Testis (tissue), 3 donors: ENCODE results near the gene DNASE1L3. TPM values are rescaled to one million over a fixed set of nuclear protein-coding genes. Genes with fewer than 3 reads are reported as not detected.
A peak's percentile ranks its signal among the peaks of the same experiment; 100 is the strongest.

Source experiments
- DNase-seq: peaks from one replicate; pipeline ENCODE4 v3.0.0-alpha.2; 2019
- H3K27ac ChIP-seq, 2 donors: fragments of 200-600 bp; sonication (generic); one replicate each; pipeline ENCODE4 v1.5.1; 2019
- H3K27me3 ChIP-seq: fragments of 200-600 bp; sonication (generic); one replicate; pipeline ENCODE4 v1.5.1; 2019
- H3K36me3 ChIP-seq: fragments of 200-600 bp; sonication (generic); one replicate; pipeline ENCODE4 v1.5.1; 2017; ENCODE audit warnings: low read depth; ENCODE audit errors: missing control alignments
- H3K4me1 ChIP-seq: fragments of 200-600 bp; sonication (generic); one replicate; pipeline ENCODE4 v1.5.1; 2019
- H3K4me3 ChIP-seq, 2 donors: fragments of 200-600 bp; sonication (generic); one replicate each; pipeline ENCODE4 v1.5.1; 2017 to 2019
- H3K9me3 ChIP-seq: fragments of 200-600 bp; sonication (generic); one replicate; pipeline ENCODE4 v1.5.1; 2017
- POLR2A ChIP-seq: fragments of 450-650 bp; IDR thresholded peaks from one replicate; pipeline ENCODE4 v1.6.1; 2017; ENCODE audit warnings: antibody characterized with exemption, mild to moderate bottlenecking, moderate library complexity
- WGBS, 2 donors: methylation state at CpG; one replicate each; pipeline ENCODE4 v1.1.5; 2018; 5-methylcytosine and 5-hydroxymethylcytosine counted together
- intact Hi-C: fragments of 100-400 bp; cut with DNase I; formaldehyde crosslinking; loops from one replicate; pipeline ENCODE4 v1.15.1; 2023; ENCODE audit warnings: low total_unique reads
- polyA plus RNA-seq: library from polyadenylated mRNA; stranded (reverse); fragments of 350-450 nt; fragmentation: Illumina TruSeq; extraction: RNeasy Lipid Tissue Mini Kit (QIAGEN cat#74804); gene quantifications from one replicate; pipeline ENCODE4 v1.2.3, GENCODE V29; 2014; ENCODE audit warnings: low read depth, low replicate concordance; ENCODE audit not compliant: insufficient read depth
- total RNA-seq, 2 donors: library from RNA; depleted of rRNA; stranded (reverse); fragments of >200 nt; gene quantifications; one replicate each; pipeline ENCODE4 v1.2.3, GENCODE V29; 2016
- TF ChIP-seq, protein P1 (sequence below), 3 experiments: fragments of 450-650 bp in 2 of 3; fragments of 200-600 bp in 1 of 3; sonication (generic) in 1 of 3; IDR thresholded peaks; one replicate each; pipeline ENCODE4 v1.5.1; 2016 to 2019; ENCODE audit warnings: antibody characterized with exemption in 3 of 3, mild to moderate bottlenecking in 2 of 3, moderate library complexity in 1 of 3

The DNASE1L3 gene
- total and polyA plus RNA-seq, 3 donors from 2014 or later = 1.2 to 8.2 (median 3.8) TPM

DNA sequence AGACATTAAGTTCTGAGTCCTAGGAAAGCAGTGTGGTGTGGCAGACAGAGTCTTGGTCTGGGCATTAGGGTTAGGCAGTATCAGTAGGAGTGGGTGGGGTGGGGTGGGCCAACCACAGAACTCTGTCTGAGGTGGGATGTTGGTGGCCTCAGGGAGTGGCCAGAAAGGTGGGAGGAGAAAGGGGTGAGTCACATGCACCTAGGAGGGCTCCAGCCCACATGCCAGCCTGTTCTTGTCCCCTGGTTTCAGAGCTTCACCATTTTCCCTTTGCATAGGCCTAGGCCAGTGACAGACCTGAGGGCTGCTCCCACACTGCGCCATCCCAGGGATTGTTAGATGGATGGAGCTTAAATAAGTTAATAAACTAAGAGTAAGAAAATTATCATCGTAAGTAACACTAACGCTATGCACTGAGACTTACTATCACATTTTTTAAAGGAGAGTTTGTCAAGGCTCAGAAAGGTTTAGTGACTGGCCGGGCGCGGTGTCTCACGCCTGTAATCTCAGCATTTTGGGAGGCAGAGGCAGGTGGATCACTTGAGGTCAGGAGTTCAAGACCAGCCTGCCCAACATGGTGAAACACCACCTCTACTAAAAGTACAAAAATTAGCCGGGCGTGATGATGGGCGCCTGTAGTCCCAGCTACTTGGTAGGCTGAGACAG is 33.8 kb downstream of the DNASE1L3 start:
- no peak for DNase-seq
- WGBS, 2 donors = 74 to 78% methylated on average over 10 of the region's 10 CpGs
- Histone ChIP-seq H3K27ac (no peak overlapping the region), H3K9me3 (no peaks in the 10 kb centered on the region), H3K4me1 (peaks cover 42% of the 10 kb centered on the region), H3K36me3 (no peaks in the 10 kb centered on the region), H3K4me3 (peak overlapping the region in 1 of 2 donors; percentile 34), H3K27me3 (no peaks in the 10 kb centered on the region)
- no peak for TF ChIP-seq POLR2A
- TF ChIP-seq, protein P1, sequence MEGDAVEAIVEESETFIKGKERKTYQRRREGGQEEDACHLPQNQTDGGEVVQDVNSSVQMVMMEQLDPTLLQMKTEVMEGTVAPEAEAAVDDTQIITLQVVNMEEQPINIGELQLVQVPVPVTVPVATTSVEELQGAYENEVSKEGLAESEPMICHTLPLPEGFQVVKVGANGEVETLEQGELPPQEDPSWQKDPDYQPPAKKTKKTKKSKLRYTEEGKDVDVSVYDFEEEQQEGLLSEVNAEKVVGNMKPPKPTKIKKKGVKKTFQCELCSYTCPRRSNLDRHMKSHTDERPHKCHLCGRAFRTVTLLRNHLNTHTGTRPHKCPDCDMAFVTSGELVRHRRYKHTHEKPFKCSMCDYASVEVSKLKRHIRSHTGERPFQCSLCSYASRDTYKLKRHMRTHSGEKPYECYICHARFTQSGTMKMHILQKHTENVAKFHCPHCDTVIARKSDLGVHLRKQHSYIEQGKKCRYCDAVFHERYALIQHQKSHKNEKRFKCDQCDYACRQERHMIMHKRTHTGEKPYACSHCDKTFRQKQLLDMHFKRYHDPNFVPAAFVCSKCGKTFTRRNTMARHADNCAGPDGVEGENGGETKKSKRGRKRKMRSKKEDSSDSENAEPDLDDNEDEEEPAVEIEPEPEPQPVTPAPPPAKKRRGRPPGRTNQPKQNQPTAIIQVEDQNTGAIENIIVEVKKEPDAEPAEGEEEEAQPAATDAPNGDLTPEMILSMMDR (IDR thresholded peaks at IDR 0.05) = no peak
- intact Hi-C loops = no loop called here

DNA sequence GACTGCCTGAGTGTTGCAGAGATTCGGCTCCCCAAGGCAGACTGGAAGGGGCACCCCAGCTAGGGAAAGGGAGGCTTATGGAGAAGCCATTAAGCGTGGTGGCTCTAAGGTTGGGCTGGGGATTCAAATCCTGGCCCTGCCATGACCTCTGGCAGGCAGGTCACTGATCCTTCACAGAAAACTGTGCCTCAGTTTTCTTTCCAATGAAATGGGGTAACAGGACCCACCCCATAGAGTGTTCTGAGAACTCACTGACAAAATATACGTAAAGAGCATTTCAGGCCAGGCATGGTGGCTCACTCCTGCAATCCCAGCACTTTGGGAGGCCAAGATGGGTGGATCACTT is 34.6 kb downstream of the DNASE1L3 start:
- Histone ChIP-seq H3K4me3 (no peak overlapping the region), H3K36me3 (no peaks in the 10 kb centered on the region), H3K27ac (peak overlapping the region; percentile 57), H3K4me1 (peaks cover 42% of the 10 kb centered on the region), H3K9me3 (no peaks in the 10 kb centered on the region), H3K27me3 (no peaks in the 10 kb centered on the region)
- TF ChIP-seq, protein P1 (IDR thresholded peaks at IDR 0.05) = no peak
- no peak for TF ChIP-seq POLR2A
- intact Hi-C loops = no loop called here
- DNase-seq = no peak
- 94% methylated on average over 3 of the region's 3 CpGs; no CpG with 5 or more reads in 1 of the 2 donors for WGBS, 2 donors

DNA sequence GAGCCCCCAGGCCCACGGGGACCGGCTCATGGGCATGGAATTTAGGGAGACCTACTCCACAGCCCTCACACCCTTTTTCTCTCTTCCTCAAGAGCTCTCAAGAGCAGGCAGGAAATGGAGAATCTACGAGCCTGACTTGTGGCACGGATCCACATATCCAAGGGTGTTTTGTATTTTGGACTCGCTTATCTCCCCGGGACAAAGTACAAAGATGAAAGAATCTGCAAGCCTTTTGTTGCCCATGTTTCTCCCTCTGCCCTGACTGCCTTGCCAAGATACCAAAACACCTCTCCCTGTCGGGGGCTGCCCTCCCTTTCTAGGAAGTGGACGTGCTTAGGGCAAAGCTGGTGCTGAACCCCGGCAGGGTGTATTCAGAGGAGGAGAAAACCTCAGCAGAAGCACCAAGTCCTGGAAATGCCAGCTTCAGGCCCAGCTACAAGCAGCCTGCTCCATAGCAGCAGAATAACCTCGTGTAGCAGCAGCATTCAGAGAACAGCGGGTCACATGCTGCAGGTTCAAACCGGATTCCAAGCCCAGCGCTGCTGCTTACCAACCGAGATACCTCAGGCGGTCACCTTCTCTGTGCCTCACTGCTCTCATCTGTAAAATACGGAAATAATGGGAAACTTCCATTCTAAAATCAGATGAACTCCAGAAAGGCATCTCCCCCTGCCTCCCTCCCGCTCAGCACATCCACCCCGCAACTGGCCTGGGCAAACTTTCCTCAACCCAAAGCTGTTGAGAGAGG is 35.2 kb downstream of the DNASE1L3 start:
- TF ChIP-seq, protein P1 (IDR thresholded peaks at IDR 0.05) = no peak
- no peak for TF ChIP-seq POLR2A
- H3K27ac ChIP-seq = peak overlapping the region; percentile 57
- H3K36me3 ChIP-seq = no peaks in the 10 kb centered on the region
- H3K4me3 ChIP-seq = no peak overlapping the region
- intact Hi-C loops = no loop called here
- peak; percentile 69 for DNase-seq
- 40 to 48% methylated on average over 17 to 18 of the region's 18 CpGs for WGBS, 2 donors
- no peaks in the 10 kb centered on the region for H3K27me3 ChIP-seq
- peaks cover 42% of the 10 kb centered on the region for H3K4me1 ChIP-seq
- no peaks in the 10 kb centered on the region for H3K9me3 ChIP-seq

DNA sequence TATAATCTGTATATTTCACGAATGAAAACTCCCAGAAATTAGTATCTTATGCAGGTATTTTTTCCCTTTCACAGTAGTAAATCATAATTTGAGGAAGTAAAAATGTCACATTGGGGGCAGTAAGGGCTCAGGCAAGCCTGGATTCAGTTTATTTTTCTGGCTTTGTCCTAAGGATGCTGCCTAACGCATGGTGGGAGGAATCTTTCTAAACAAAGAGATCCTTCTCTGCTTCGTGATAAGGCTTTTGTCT is 35.7 kb downstream of the DNASE1L3 start:
- H3K4me3 ChIP-seq = no peak overlapping the region
- intact Hi-C loops = no loop called here
- H3K9me3 ChIP-seq = no peaks in the 10 kb centered on the region
- H3K27me3 ChIP-seq = no peaks in the 10 kb centered on the region
- 23 to 39% methylated on average over 3 of the region's 3 CpGs for WGBS, 2 donors
- H3K4me1 ChIP-seq = peaks cover 42% of the 10 kb centered on the region
- TF ChIP-seq, protein P1 (IDR thresholded peaks at IDR 0.05) = no peak
- TF ChIP-seq POLR2A = no peak
- H3K27ac ChIP-seq = peak overlapping the region; percentile 57
- H3K36me3 ChIP-seq = no peaks in the 10 kb centered on the region
- DNase-seq = no peak
